GM12872 (cell line): ENCODE measurements around the gene LALBA.

Experiments used
- TF ChIP-seq, protein P1 (sequence below): IDR thresholded peaks from 3 replicates; pipeline ENCODE4 v1.5.1; 2011; ENCODE audit warnings: low read depth, mild to moderate bottlenecking, low read length, moderate library complexity; ENCODE audit not compliant: insufficient read depth

Gene LALBA

GRCh38 chr12:48569946-48570345 lies at the start of gene LALBA:
Gene LALBA (minus strand): TSS chr12:48570046. CDS start chr12:48570020, 26 bp downstream.
- TF ChIP-seq, protein P1, sequence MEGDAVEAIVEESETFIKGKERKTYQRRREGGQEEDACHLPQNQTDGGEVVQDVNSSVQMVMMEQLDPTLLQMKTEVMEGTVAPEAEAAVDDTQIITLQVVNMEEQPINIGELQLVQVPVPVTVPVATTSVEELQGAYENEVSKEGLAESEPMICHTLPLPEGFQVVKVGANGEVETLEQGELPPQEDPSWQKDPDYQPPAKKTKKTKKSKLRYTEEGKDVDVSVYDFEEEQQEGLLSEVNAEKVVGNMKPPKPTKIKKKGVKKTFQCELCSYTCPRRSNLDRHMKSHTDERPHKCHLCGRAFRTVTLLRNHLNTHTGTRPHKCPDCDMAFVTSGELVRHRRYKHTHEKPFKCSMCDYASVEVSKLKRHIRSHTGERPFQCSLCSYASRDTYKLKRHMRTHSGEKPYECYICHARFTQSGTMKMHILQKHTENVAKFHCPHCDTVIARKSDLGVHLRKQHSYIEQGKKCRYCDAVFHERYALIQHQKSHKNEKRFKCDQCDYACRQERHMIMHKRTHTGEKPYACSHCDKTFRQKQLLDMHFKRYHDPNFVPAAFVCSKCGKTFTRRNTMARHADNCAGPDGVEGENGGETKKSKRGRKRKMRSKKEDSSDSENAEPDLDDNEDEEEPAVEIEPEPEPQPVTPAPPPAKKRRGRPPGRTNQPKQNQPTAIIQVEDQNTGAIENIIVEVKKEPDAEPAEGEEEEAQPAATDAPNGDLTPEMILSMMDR = no peak

GRCh38 chr12:48618541-48618940 lies 48.7 kb upstream of the LALBA start:
- TF ChIP-seq, protein P1 = peak; percentile 100

- TF ChIP-seq, protein P1 = no peak
Observed at GRCh38 chr12:48615681-48616080, 45.8 kb upstream of the LALBA start.

GRCh38 chr12:48613321-48613720 lies 43.5 kb upstream of the LALBA start:
- TF ChIP-seq, protein P1 = no peak

DNA sequence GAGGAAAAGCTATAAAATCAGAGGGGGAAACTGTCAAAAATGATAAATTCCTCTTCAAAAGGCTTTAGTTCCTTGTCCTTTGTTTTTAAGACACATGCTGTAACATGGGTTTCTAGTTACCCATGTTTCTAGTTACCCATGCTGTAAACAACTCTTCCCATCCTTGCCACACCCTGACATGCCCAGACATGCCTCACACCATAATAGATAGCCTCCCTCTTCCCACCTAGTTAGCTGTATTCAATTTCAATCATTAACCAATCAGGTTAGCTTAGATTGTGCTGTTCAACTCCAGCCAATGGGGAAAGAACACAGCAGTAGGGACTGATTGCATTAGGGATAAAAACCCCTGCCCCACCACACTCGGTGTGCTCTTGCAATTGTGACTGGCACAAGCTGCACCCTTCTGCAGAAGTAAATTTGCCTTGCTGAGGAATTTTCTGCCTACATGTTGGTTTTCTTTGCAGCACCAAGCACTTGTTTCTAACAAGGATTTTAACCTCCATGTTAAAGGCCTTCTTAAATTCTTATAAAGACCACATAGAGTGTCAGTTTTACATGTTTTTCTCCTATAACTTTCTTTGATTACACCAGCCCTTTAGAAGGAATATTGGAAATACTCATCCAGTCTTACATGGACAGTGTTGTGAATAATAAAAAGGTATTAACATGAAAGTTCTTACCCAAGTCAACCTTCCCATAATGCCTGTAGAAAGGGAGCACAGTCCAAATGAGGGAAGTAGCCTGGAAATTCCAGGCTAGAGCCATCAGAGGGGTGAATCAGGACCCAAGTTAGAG lies 32.5 kb upstream of the LALBA start:
- TF ChIP-seq, protein P1 = no peak

- TF ChIP-seq, protein P1 = no peak
Observed at GRCh38 chr12:48601013-48601756, 31.3 kb upstream of the LALBA start.

GRCh38 chr12:48600552-48600951 lies 30.7 kb upstream of the LALBA start:
- TF ChIP-seq, protein P1 = no peak
